ENCODE results near the gene CDCA5.

- TF ChIP-seq POLR2AphosphoS5 (IDR thresholded peaks at IDR 0.05) (no peak), CTCF (IDR thresholded peaks at IDR 0.05) (no peak)
These were observed 38.1 kb downstream of the CDCA5 start for GRCh38 chr11:65045728-65046127.
